Measurements from ENCODE around the gene SYTL4. TPM values are rescaled to one million over a fixed set of nuclear protein-coding genes. Genes with fewer than 3 reads are reported as not detected.

The SYTL4 gene
- total RNA-seq, 1 experiment from 2014 or later, result 4.1 TPM

GRCh38 chrX:100662796-100663195 lies 69.1 kb downstream of the SYTL4 start:
- CTCF ChIA-PET, result interaction anchor here (1.2 kb wide), 1 partner anchor 9 kb away, joined by 5 read pairs; no protein-coding TSS in a partner anchor
- Histone ChIP-seq H3K36me3 (ENCODE audit: control insufficient read depth, insufficient read depth, low read length) (no peaks in the 10 kb centered on the region), H3K4me3 (ENCODE audit: low read depth, low read length) (no peak overlapping the region), H3K4me1 (no peaks in the 10 kb centered on the region), H3K27me3 (replicated peaks; ENCODE audit: control insufficient read depth, insufficient read depth, low read length) (no peaks in the 10 kb centered on the region), H3K9me3 (no peaks in the 10 kb centered on the region)
- Mint-ChIP-seq H3K36me3 (ENCODE audit: insufficient read depth, unreplicated experiment) (no peaks in the 10 kb centered on the region), H3K27me3 (ENCODE audit: insufficient read depth, unreplicated experiment) (no peaks in the 10 kb centered on the region), H3K4me3 (ENCODE audit: unreplicated experiment) (no peak overlapping the region), H3K27ac (ENCODE audit: unreplicated experiment) (no peak overlapping the region), H3K9me3 (ENCODE audit: unreplicated experiment) (no peaks in the 10 kb centered on the region), H3K4me1 (ENCODE audit: low read depth, unreplicated experiment) (peaks cover 7% of the 10 kb centered on the region)
- intact Hi-C loops (cut with micrococcal nuclease; ENCODE audit: unreplicated experiment), result no loop called here
- POLR2A ChIA-PET, result no interaction called here
- TF ChIP-seq CTCF (IDR thresholded peaks at IDR 0.05; ENCODE audit: insufficient read depth in 1 of 2, low read depth in 1 of 2, low read length in 1 of 2, severe bottlenecking in 1 of 2, unreplicated experiment in 1 of 2), result no peak
- no peak for DNase-seq
- BruUV-seq (replicated peaks), result no TSS peak

- BruUV-seq (replicated peaks), result no TSS peak
- ChIA-PET CTCF (interaction anchor here (0.6 to 1.2 kb wide), 2 partner anchors 10 to 106 kb away, joined by 3 to 5 read pairs; no protein-coding TSS in a partner anchor), POLR2A (no interaction called here)
These were observed 69.8 kb downstream of the SYTL4 start for GRCh38 chrX:100662170-100662569.

GRCh38 chrX:100659431-100660137 lies 72.3 kb downstream of the SYTL4 start:
- H3K4me3 ChIP-seq (ENCODE audit: low read depth, low read length), result no peak overlapping the region
- no peak for TF ChIP-seq CTCF (IDR thresholded peaks at IDR 0.05; ENCODE audit: insufficient read depth in 1 of 2, low read depth in 1 of 2, low read length in 1 of 2, severe bottlenecking in 1 of 2, unreplicated experiment in 1 of 2)
- no peaks in the 10 kb centered on the region for H3K9me3 ChIP-seq
- intact Hi-C loops (cut with micrococcal nuclease; ENCODE audit: unreplicated experiment), result no loop called here
- DNase-seq, result no peak
- Mint-ChIP-seq H3K36me3 (ENCODE audit: insufficient read depth, unreplicated experiment) (no peaks in the 10 kb centered on the region), H3K4me1 (ENCODE audit: low read depth, unreplicated experiment) (peaks cover 7% of the 10 kb centered on the region), H3K27me3 (ENCODE audit: insufficient read depth, unreplicated experiment) (no peaks in the 10 kb centered on the region), H3K9me3 (ENCODE audit: unreplicated experiment) (no peaks in the 10 kb centered on the region), H3K27ac (ENCODE audit: unreplicated experiment) (no peak overlapping the region), H3K4me3 (ENCODE audit: unreplicated experiment) (no peak overlapping the region)
- CTCF ChIA-PET, result interaction anchor here (1.0 kb wide), 1 partner anchor 23 kb away, joined by 3 read pairs; the partner anchor contains the start of gene TSPAN6
- BruUV-seq (replicated peaks), result no TSS peak
- no peaks in the 10 kb centered on the region for H3K4me1 ChIP-seq
- H3K36me3 ChIP-seq (ENCODE audit: control insufficient read depth, insufficient read depth, low read length), result no peaks in the 10 kb centered on the region
- H3K27me3 ChIP-seq (replicated peaks; ENCODE audit: control insufficient read depth, insufficient read depth, low read length), result no peaks in the 10 kb centered on the region
- POLR2A ChIA-PET, result interaction anchor here (0.6 kb wide), 1 partner anchor 10 kb away, joined by 3 read pairs; no protein-coding TSS in a partner anchor

More at GRCh38 chrX:100662170-100662569, 69.8 kb downstream of the SYTL4 start:
- DNase-seq, result no peak
- no peak overlapping the region for H3K27ac Mint-ChIP-seq (ENCODE audit: unreplicated experiment)
- H3K27me3 ChIP-seq (replicated peaks; ENCODE audit: control insufficient read depth, insufficient read depth, low read length), result no peaks in the 10 kb centered on the region
- no peaks in the 10 kb centered on the region for H3K4me1 ChIP-seq
- intact Hi-C loops (cut with micrococcal nuclease; ENCODE audit: unreplicated experiment), result no loop called here
- no peaks in the 10 kb centered on the region for H3K9me3 ChIP-seq
- no peak for TF ChIP-seq CTCF (IDR thresholded peaks at IDR 0.05; ENCODE audit: insufficient read depth in 1 of 2, low read depth in 1 of 2, low read length in 1 of 2, severe bottlenecking in 1 of 2, unreplicated experiment in 1 of 2)
- no peaks in the 10 kb centered on the region for H3K36me3 Mint-ChIP-seq (ENCODE audit: insufficient read depth, unreplicated experiment)
- H3K36me3 ChIP-seq (ENCODE audit: control insufficient read depth, insufficient read depth, low read length), result no peaks in the 10 kb centered on the region
- no peak overlapping the region for H3K4me3 ChIP-seq (ENCODE audit: low read depth, low read length)
- H3K4me1 Mint-ChIP-seq (ENCODE audit: low read depth, unreplicated experiment), result peaks cover 7% of the 10 kb centered on the region
- no peaks in the 10 kb centered on the region for H3K9me3 Mint-ChIP-seq (ENCODE audit: unreplicated experiment)
- no peaks in the 10 kb centered on the region for H3K27me3 Mint-ChIP-seq (ENCODE audit: insufficient read depth, unreplicated experiment)
- H3K4me3 Mint-ChIP-seq (ENCODE audit: unreplicated experiment), result no peak overlapping the region

Data from Caco-2 (cell line).